ENCODE measurements around the gene SRRT.

SRRT gene

DNA sequence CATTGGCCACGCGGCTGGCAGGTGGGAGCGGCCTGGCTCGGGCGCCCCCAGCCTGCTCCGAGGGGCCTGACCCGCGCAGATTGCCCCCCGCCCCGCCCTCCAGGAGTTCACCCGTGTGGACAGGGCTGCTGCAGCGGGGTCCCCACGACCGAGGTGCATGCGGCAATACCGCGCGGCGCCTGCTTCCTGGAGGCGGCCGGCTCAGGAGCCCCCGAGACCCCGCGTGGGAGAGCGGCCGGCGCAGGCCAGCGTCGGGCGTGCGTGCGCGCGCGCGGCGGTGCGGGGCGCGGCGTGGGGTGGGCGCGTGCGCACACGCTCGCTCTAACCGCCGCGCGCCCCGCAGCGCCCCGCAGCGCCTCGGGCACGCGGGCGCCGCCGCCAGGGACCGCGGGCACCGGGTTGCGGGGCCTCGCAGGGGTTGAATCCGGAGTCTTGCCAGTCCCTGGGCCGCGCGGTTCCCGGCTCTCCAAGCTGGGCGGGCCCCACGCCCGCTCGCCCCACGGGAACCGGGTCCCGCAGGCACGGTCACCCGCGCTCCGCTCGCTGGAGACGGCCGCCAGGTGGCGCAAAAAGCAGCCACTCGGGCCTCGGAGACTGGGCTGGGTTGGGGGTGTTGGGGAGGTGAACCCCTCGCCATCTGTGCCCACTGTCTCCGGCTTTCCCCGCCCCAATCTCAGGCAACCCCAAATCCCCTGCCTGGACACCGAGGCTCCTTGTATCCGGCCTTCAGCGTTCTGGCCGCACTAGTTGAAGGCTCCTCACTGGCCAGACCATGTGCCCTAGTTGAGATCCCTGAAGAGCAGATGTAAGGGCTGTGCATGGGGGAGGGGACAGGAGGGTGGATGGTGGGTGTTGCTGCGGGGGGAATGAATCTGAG lies 22.1 kb downstream of the SRRT start:
- ChIA-PET POLR2A (ENCODE audit: low non-redundant PET) (no interaction called here), CTCF (interaction anchor here (1.0 kb wide), 1 partner anchor 162 kb away, joined by 5 read pairs; no protein-coding TSS in a partner anchor)
- TF ChIP-seq, protein P1, sequence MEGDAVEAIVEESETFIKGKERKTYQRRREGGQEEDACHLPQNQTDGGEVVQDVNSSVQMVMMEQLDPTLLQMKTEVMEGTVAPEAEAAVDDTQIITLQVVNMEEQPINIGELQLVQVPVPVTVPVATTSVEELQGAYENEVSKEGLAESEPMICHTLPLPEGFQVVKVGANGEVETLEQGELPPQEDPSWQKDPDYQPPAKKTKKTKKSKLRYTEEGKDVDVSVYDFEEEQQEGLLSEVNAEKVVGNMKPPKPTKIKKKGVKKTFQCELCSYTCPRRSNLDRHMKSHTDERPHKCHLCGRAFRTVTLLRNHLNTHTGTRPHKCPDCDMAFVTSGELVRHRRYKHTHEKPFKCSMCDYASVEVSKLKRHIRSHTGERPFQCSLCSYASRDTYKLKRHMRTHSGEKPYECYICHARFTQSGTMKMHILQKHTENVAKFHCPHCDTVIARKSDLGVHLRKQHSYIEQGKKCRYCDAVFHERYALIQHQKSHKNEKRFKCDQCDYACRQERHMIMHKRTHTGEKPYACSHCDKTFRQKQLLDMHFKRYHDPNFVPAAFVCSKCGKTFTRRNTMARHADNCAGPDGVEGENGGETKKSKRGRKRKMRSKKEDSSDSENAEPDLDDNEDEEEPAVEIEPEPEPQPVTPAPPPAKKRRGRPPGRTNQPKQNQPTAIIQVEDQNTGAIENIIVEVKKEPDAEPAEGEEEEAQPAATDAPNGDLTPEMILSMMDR (conservative IDR thresholded peaks at IDR 0.05; ENCODE audit: low read depth), result peak; percentile 93
- no peak overlapping the region for H3K27ac ChIP-seq
- DNase-seq (ENCODE audit: low spot score), result no peak

DNA sequence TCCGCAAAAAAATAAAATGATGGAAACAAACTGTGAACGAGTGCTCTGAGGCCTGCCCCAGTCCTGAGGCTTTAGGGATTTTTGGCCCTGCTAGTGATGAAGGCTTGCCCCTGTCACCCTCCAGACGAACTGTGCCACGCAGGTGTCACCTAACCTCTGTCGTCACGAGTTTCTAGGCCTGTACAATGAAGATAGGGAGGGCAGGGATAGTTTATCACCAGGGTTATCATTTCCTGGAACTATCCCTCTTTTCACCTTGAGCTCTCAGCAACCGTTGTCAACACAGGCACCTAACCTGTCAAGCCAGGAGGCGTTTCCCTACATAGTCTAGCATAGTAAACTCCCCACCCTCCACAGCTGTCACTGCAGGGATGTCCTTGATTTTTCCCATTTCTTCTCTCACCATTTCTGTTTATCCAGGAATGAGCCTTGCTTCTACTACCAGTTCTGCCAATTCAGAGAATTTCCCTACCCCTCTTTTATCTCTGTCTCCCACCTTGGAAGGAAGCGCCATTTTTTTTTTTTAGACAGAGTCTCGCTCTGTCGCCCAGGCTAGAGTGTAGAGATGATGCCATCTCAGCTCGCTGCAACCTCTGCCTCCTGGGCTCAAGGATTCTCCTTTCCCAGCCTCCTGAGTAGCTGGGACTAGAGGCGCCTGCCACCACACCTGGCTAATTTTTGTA lies 23.0 kb downstream of the SRRT start:
- POLR2A ChIA-PET (ENCODE audit: low non-redundant PET), result no interaction called here
- TF ChIP-seq, protein P1 (conservative IDR thresholded peaks at IDR 0.05; ENCODE audit: low read depth), result no peak

DNA sequence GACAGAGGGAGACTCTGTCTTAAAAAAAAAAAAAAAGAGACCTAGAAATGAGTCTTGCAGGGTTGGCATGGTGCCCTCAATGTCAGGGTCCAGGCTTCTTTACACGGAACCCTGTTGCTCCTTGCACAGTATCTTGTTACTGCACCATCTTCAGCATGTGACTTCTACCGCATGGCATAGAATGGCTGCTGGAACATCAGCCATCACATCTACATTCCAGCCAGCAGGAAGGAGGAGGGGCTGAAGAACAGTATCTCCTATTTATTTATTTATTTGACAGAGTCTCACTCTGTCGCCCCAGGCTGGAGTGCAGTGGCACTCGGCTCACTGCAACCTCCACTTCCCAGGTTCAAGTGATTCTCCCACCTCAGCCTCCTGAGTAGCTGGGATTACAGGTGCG lies 24.5 kb downstream of the SRRT start:
- CTCF ChIA-PET, result interaction anchor here (0.6 to 3.4 kb wide), 5 partner anchors 120 to 193 kb away, joined by 4 to 17 read pairs (median 6); partner anchors contain the start of gene POP7
- POLR2A ChIA-PET (ENCODE audit: low non-redundant PET), result no interaction called here

More for the DNA sequence above, 23.0 kb downstream of the SRRT start:
- no peak overlapping the region for H3K27ac ChIP-seq
- no peak for DNase-seq (ENCODE audit: low spot score)
- CTCF ChIA-PET, result interaction anchor here (0.6 kb wide), 1 partner anchor 161 kb away, joined by 3 read pairs; no protein-coding TSS in a partner anchor

DNA sequence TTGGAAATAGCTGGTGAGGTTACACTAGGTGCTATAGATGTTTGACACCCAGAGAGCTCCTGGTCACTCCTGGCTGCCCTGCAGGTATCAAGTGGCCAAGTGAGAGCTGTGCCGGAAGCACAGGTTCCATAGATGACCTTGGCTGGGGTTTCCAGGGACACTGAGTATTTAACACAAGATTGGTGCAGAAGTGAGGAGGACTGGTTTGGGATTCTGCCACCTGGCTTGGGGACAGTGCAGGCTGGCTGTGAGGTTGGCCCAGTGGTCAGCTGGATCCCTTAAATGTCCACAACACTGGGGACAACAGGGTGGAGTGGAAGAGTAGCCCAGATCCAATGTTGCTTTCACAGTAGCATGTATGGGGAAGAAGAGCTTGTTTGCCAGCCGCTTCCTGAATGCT lies 26.1 kb downstream of the SRRT start:
- H3K27ac ChIP-seq, result no peak overlapping the region
- ChIA-PET CTCF (interaction anchor here (0.6 to 3.4 kb wide), 3 partner anchors 11 to 343 kb away, joined by 4 to 17 read pairs (median 4); no protein-coding TSS in a partner anchor), POLR2A (ENCODE audit: low non-redundant PET) (no interaction called here)
- DNase-seq (ENCODE audit: low spot score), result no peak
- TF ChIP-seq, protein P1 (conservative IDR thresholded peaks at IDR 0.05; ENCODE audit: low read depth), result no peak

More for the DNA sequence above, 24.5 kb downstream of the SRRT start:
- no peak overlapping the region for H3K27ac ChIP-seq
- no peak for DNase-seq (ENCODE audit: low spot score)
- TF ChIP-seq, protein P1 (conservative IDR thresholded peaks at IDR 0.05; ENCODE audit: low read depth), result no peak

DNA sequence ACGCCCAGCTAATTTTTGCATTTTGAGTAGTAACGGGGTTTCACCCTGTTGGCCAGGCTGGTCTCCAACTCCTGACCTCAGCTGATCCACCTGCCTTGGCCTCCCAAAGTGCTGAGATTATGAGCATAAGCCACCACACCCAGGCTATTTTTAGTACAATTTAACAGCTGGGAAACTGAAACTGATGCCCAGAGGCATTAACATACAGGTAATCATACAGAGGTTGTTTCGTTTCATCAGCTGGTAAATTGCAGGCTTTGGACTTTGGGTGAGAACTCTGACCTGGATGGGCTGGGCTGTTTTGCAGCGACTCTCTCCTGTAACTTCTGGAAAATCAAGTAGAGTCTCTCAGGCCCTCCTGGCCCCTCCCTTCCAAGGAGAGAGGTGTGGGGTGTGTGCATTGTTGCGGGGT lies 27.0 kb downstream of the SRRT start:
- CTCF ChIA-PET, result interaction anchor here (0.6 to 3.4 kb wide), 2 partner anchors 35 to 157 kb away, joined by 3 to 17 read pairs; no protein-coding TSS in a partner anchor
- no peak overlapping the region for H3K27ac ChIP-seq
- TF ChIP-seq, protein P1 (conservative IDR thresholded peaks at IDR 0.05; ENCODE audit: low read depth), result no peak
- POLR2A ChIA-PET (ENCODE audit: low non-redundant PET), result no interaction called here
- DNase-seq (ENCODE audit: low spot score), result no peak

DNA sequence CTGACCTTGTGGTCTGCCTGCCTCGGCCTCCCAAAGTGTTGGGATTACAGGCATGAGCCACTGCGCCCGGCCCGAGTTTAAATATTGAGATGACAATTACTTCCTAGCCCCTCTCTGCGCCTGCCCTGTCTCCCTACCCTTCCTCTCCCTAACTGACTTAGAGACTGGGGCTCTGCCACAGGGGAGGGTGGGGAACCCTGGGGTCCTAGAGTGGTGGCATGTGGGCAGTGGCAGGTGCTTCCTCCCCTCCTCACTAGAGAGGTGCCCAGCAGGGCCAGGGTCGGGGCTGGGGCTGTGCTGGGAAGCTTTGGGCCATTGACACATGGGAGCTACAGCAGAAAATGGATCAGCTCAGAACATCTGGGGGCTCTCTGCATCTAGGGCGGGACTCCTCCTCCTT lies 27.7 kb downstream of the SRRT start:
- CTCF ChIA-PET, result interaction anchor here (3.4 kb wide), 1 partner anchor 156 kb away, joined by 17 read pairs; no protein-coding TSS in a partner anchor
- no peak overlapping the region for H3K27ac ChIP-seq
- POLR2A ChIA-PET (ENCODE audit: low non-redundant PET), result no interaction called here
- TF ChIP-seq, protein P1 (conservative IDR thresholded peaks at IDR 0.05; ENCODE audit: low read depth), result no peak
- DNase-seq (ENCODE audit: low spot score), result no peak

Data from RWPE1 (cell line).